GM18520 (cell line): ENCODE data around the gene OSBP2.

Experiments
- ATAC-seq: cut with Tn5 transposase; IDR thresholded peaks from one replicate; pipeline ENCODE4 v1.9.1; 2021; ENCODE audit not compliant: unreplicated experiment

Gene OSBP2

DNA sequence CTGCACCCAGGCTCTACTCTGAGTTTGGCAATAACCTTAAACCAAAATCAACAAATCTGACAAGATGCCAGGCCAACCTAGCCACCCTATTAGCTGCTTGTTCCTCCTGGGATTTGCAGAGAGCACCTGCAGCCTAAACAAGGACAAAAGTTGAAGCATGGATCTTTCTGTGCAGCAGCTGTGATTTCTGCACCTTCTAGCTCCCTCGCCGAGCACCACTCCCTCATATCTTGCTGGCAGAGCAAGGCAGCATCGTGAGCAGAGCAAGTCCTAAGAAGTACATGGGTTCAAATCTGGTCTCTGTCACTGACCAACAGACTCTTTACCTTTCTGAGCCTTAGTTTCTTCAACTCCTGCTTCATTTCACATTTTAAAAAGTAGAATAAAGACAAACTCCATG is 235.6 kb downstream of the OSBP2 start:
- ATAC-seq: no peak

- no peak for ATAC-seq
Measured at GRCh38 chr22:30931541-30932300, 237.0 kb downstream of the OSBP2 start.

GRCh38 chr22:30932661-30933060 is 238.0 kb downstream of the OSBP2 start:
- ATAC-seq: no peak

GRCh38 chr22:30933457-30933856 is 238.8 kb downstream of the OSBP2 start:
- ATAC-seq: no peak

DNA sequence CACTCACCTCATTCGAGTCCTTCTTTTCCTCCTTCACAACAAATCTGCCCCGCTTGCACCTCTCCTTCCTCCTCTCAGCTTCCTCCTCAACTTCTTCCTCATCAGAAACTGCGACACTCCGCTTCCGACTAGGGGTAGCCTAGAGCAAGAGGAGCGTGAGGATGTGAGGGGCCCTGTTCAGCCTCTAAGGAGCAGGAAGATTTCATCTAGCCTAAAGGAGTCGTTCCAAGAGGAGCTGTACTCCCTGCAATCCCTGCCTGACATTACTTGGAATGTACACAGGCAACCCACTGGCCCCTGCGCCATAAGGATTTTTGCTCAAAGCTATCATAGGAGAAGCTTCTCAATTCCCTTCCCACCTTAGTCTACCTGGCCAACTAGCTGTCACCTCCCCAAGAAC is 239.4 kb downstream of the OSBP2 start:
- ATAC-seq: no peak

DNA sequence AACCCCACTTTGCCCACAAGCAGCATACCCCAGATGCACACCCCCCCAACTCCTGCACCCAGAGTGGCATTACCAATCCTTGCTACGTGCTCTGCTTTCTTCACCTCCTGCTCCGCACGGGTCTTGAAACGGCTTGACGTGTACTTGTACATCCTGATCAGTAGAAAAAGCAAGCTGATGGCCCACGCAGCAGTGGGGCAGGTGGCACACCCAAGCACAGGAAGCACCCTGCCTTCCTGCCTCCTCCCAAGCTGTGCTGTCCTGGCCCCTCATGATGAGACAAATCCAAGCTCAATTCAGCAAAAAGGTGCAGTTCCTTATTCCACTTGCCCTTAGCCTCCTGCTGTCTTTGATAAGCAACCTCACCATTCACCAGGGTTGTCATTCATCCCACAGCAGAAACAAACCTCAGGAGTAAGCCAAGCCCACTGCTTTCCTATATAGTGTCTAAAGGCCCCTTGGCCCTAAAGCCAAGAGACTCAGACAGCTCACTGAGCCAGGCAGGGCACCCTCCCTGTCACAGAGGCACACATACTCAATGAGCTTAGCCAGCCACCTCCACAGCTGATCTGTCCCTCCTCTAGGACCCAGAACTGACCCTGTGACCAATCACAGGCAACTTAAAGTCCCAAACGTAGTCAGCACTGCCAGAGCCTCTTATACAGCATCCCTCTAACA is 246.2 kb downstream of the OSBP2 start:
- ATAC-seq: no peak

GRCh38 chr22:30941363-30941740 is 246.7 kb downstream of the OSBP2 start:
- ATAC-seq: no peak

- ATAC-seq: no peak
Measured at GRCh38 chr22:30943368-30943767, 248.7 kb downstream of the OSBP2 start.

DNA sequence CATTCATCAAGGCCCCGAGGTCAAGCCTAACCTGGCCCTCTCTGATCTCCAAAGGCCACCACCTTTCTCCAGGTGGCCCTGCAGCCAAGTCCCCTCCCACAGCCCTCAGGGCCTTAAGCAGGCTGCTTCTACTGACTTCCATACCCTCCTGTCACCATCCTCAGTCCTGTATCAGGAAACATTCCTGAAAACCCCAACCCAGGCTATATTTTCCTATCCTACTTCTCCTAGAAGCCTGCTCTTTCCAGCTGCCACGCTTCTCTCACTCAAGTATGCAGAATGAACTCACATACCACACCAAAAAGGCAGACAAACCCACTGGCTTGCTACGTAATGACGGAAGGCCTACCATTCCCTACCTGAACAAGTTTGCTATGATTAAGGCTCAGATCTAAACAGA is 250.3 kb downstream of the OSBP2 start:
- no peak for ATAC-seq

- ATAC-seq: no peak
Measured at GRCh38 chr22:30945653-30946052, 251.0 kb downstream of the OSBP2 start.

DNA sequence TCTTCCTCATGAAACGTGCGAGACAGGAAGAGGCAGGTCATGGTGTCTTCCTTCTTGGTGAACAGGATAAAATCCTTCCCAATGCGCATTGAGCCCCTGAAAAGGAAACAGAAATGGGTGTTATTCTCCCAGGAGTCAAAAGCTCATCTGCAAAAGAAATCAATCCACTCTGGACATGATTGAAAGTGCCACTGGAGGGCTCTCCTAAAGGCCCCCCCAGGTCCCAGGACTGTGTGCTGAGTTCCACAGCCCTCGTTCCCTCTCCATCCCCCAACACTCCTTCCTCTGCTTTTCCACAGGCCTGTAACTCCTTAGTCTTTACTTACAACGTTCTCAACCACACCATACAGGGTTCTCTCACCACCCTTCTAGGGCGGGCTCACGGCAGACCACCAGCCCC is 251.7 kb downstream of the OSBP2 start:
- no peak for ATAC-seq

DNA sequence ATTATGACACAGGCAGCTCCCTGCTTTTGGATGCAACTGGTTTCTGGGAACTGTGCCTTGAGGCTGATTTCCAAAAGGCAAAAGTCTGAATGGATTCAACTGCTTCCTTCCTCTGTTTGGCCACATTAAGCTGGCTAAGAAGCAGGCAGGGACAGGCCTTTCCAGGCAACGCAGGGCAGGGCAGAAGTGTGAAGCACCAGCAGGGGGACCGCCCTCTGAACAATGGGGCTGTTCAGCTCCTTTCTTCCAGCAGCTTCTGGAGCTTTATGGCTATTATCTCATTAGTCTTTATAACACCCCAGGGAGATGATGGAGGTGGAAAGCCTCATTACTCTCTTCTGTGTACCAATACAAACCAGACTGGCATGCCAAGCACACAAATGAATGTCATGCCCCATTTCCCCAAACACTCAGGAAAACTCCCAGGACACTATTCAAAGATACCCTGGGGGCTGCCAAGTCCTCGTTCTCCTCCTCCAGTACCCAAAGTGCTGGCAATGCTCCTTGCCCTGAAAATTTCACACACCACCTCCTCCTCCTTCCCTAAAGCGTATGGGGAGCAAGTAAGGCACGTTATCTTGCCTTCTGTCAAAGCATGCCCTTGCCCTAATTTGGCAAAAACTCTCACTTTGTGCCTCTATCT is 252.6 kb downstream of the OSBP2 start:
- ATAC-seq: no peak

DNA sequence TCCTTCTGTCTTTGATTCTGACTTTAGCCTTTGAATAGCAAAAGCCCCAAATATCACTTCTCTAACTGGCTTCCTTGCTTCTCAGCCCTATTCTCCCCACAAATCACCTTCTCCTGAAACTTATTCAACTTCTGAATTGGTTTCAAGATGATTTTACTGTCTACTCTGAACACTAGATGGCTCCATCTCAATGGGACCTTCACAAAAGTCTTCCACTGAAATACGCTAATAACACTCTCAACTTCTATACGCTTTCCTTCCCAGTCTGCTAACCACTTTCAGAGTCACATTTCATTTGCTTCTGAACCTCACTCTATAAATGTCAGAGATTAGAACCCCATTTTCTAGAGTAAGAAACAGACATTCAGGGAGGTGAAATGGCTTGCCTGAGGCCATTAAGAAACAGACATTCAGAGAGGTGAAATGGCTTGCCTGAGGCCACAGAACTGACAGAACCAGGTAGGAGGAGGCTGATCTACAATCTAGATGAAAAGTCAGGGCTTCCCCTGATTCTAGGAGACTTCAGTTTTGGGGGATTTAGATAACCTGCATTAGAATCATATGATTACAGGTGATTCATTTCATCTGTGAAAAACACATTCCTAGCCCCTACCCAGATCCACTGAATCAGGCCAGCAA is 253.3 kb downstream of the OSBP2 start:
- no peak for ATAC-seq

- no peak for ATAC-seq
Measured at GRCh38 chr22:30948930-30949342, 254.3 kb downstream of the OSBP2 start.

- no peak for ATAC-seq
Measured at GRCh38 chr22:30949934-30950660, 255.4 kb downstream of the OSBP2 start.

- ATAC-seq: no peak
Measured at GRCh38 chr22:30953206-30953605, 258.5 kb downstream of the OSBP2 start.

DNA sequence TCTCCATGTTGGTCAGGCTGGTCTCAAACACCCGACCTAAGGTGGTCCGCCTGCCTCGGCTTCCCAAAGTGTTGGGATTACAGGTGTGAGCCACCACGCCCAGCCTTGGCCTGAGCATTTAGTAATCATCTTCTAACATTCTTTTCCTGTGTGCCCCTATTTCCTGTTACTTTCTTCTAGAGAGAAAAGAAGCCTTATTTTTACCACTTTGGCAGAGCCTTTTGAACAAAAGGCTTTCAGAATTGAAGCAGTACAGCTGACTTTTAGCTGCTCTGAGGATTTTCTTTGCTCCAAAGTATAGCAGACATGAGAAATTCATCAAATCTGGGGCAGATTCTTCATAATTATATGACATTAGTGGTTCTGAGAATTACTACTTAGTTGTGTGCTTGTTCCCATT is 260.5 kb downstream of the OSBP2 start:
- no peak for ATAC-seq
